GM21723 (cell line): ENCODE results near the gene ZC3HAV1.
A peak's percentile ranks its signal among the peaks of the same experiment; 100 is the strongest.
"Not testable (repeated sequence)": the region's sequence is repeated elsewhere in the genome, so short reads cannot be mapped to it uniquely, and the experiment has no call there.

Experiments used
- ATAC-seq: cut with Tn5 transposase; IDR thresholded peaks from one replicate; pipeline ENCODE4 v1.9.1; 2021; ENCODE audit warnings: mild to moderate bottlenecking, moderate library complexity; ENCODE audit not compliant: unreplicated experiment

The ZC3HAV1 gene

GRCh38 chr7:139055674-139056073, 53.8 kb downstream of the ZC3HAV1 start:
- ATAC-seq = no peak

GRCh38 chr7:139054656-139055055, 54.9 kb downstream of the ZC3HAV1 start:
- ATAC-seq = not testable (repeated sequence)

- no peak for ATAC-seq
These were observed 55.4 kb downstream of the ZC3HAV1 start for GRCh38 chr7:139054101-139054500.

- no peak for ATAC-seq
These were observed 57.9 kb downstream of the ZC3HAV1 start for GRCh38 chr7:139051655-139052054.

- ATAC-seq = no peak
These were observed 59.6 kb downstream of the ZC3HAV1 start for GRCh38 chr7:139049936-139050335.

GRCh38 chr7:139049111-139049510, 60.4 kb downstream of the ZC3HAV1 start:
- no peak for ATAC-seq

- no peak for ATAC-seq
These were observed 61.5 kb downstream of the ZC3HAV1 start for GRCh38 chr7:139047970-139048369.

GRCh38 chr7:139046143-139046542, 63.4 kb downstream of the ZC3HAV1 start:
- ATAC-seq = no peak

- peak; percentile 54 for ATAC-seq
These were observed 64.4 kb downstream of the ZC3HAV1 start for GRCh38 chr7:139044813-139045794.

GRCh38 chr7:139043823-139044812, 65.4 kb downstream of the ZC3HAV1 start:
- peak; percentile 53 for ATAC-seq

GRCh38 chr7:139041378-139042085, 68.0 kb downstream of the ZC3HAV1 start:
- no peak for ATAC-seq

- no peak for ATAC-seq
These were observed 70.8 kb downstream of the ZC3HAV1 start for GRCh38 chr7:139038691-139039090.

- ATAC-seq = no peak
These were observed 72.6 kb downstream of the ZC3HAV1 start for GRCh38 chr7:139036901-139037300.

GRCh38 chr7:139035586-139036353, 73.8 kb downstream of the ZC3HAV1 start, which contains the start of gene ZC3HAV1L:
Gene ZC3HAV1L, minus strand, starts transcription at chr7:139036042. Its CDS starts 25 bp downstream, at chr7:139036017.
- peak; percentile 88 for ATAC-seq

- ATAC-seq = peak; percentile 51
These were observed 74.5 kb downstream of the ZC3HAV1 start for GRCh38 chr7:139034855-139035585.

- no peak for ATAC-seq
These were observed 75.2 kb downstream of the ZC3HAV1 start for GRCh38 chr7:139034336-139034735.

- no peak for ATAC-seq
These were observed 76.0 kb downstream of the ZC3HAV1 start for GRCh38 chr7:139033346-139034114.

- no peak for ATAC-seq
These were observed 77.0 kb downstream of the ZC3HAV1 start for GRCh38 chr7:139032473-139032872.
